SKM-1 treated with dmso at 0.1 percent for 144 hours (cell line): ENCODE data around the gene SLC6A6.
A peak's percentile ranks its signal among the peaks of the same experiment; 100 is the strongest.

Source experiments
- DNase-seq: peaks from one replicate; lab custom pipeline; 2025; ENCODE audit not compliant: unreplicated experiment; lab: John Stamatoyannopoulos, UW

The SLC6A6 gene

DNA sequence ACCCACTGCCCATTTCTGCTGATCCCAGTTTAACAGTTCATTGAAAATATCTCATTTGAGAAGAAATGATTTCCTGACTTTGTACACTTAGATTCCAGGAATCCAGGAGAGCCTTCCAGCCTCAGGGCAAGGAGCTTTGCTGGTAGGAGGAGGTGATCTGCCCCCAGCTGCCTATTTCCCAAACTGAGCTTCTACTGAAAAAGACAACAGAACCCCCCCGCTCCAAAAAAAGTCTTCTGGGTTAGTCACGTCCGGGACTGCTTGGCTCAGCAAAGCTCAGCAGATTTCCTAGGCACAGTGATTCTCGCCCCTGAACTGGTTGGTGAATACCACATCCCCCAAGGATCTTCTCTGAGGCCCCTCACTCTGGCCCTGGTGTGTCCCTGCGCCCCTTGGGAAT lies 13.1 kb downstream of the SLC6A6 start:
- DNase-seq, result no peak

DNA sequence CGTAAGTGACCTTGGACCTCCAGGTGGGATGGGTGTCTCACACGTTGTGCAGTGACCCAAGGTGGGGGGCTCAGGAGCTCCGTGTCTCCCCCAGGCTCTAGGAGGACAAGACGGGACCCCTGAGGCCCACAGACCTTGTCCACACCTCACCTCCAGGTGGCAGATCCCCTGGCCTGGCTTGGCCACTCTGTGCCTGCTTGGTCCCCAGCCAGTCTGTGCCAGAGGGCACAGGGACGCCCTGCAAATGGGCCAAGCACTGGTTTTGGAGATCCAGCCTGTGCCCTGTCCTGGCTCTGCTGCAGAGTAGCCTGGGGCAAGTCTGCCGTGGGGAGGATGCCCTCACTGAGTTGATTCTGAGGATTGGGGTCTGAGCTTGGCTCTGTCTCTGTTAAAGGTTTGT lies 14.0 kb downstream of the SLC6A6 start:
- no peak for DNase-seq

DNA sequence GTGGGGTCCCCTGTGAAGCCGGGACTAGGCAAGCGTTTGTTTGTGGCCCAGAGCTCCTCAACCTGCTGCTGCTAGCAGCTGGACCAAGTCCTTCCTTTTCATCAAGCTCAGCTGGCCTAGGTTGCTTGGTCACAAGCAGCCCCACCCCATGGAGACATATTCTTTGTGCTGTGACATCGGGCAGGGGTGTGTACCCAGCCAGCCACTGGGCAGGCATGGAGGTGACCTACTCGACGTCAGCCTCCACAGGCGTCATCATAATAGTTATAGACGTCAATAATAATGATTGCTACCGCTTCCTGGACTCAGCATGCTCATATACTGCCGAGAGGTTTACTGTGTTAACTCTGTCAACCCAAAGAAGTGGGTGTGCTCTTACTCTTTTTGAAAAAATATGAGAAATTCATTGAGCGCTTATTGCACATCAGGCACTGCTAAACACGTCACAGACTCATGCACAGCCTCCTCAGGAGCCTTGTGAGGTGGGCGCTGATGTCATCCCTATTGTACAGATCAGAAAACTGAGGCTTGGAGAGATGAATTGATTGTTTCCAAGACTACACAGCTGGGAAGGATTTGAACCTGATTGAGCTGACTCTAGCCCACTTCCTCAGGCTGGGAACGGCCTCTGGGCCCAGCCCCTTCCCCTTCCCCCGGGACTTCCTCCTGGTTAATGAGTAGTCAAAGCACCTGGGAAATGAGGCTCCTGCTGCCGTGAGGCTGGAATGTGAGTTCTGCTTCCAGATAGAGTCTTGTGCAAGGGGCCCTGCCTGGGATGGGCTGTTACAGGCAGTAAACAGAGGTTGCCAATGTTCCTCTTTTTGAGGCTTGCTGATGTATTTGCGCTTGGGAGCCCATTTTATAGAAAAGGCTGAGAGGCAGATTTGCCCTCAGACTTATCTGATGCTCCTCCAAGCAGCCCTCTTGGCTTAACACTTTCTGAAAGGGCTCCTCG lies 16.2 kb downstream of the SLC6A6 start:
- peak; percentile 80 for DNase-seq

DNA sequence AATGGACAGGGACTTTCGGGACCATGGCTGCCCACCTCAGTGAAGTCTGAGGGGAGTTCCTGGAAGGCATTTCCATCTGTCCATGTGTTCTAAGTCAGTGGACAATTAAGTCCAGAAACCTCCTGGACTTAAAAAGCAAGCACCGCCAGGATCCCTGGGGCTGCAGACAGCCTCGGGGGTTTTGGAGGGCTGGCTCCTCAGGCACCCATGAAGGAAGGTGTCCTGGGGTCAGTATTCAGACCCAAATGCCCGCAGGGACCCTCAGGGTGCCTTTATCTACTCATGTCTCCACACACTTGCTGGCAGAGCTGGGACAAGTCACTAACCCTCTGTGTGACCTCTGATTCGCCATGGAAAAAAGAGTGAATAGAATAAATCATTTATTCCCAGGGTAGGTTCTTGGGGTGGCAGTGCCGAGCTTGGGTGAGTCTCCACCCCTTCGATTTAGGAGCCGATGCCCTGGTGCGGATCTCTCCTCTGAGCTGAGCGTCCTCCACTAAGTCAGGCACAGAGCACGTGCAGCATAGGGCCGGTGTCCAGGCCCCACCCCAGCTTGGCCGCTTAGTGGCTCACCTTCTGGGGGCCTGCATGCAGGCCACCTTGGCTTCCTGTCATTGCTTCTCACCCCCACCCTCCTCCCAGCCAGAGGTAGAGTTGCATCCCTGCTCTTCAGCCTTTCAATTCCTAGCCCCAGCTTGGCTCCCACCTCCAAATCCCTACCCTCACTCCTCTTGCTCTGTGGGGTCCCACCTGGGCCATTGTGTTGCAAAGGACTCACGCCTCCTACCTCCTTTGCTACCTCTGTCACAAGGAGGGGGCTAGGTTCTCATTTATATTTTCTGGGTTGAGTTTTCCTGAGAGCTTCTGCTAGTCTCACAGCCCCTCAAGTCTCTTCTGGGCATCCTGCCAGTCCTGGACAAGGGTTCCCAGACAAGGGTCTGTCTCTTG lies 19.9 kb downstream of the SLC6A6 start:
- DNase-seq, result no peak

DNA sequence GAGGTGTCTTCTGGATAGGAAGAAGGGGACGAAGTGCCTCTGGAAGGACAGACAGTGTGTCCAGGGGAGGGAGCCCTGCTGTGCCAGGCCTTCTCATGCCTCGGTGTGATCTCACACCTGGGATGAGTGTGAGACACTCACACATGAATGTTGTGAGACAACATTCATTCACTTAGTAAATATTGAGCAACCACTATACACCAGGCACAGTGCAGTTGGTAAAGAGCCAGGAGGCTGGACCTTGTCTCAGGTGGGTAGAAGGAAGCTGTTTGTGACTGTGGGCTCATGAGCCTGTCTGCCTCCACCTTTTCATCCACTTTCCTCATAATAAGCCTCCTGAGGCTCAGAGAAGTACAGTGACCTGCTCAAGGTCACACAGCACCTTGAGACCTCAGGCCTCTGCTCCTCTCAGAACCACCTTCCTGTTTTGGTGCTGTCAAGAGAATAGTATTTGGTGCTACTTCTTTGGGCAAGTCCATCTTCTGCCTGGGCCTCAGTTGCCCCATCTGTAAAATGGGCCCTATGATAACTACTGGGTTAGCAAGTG lies 20.9 kb downstream of the SLC6A6 start:
- DNase-seq, result no peak

DNA sequence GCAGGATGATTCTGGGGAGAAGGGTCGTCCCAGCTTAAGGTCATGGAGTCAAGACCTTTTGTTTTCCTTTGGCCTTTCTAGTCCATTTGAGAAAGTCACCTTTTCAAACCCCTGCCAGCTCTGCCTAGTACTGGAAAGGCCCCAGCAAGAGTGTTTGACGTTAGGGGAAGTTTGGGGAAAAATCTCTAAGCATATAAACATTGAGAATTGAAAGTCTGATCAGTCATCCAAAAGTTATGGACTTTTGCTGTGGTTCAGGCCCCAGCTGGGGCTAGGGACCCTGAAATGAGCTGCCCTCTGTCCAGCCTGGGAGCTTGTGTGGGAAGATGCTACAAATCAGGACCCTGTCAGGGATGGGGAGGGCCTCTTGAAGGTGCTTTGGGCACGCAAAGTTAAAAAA lies 21.6 kb downstream of the SLC6A6 start:
- DNase-seq, result no peak

DNA sequence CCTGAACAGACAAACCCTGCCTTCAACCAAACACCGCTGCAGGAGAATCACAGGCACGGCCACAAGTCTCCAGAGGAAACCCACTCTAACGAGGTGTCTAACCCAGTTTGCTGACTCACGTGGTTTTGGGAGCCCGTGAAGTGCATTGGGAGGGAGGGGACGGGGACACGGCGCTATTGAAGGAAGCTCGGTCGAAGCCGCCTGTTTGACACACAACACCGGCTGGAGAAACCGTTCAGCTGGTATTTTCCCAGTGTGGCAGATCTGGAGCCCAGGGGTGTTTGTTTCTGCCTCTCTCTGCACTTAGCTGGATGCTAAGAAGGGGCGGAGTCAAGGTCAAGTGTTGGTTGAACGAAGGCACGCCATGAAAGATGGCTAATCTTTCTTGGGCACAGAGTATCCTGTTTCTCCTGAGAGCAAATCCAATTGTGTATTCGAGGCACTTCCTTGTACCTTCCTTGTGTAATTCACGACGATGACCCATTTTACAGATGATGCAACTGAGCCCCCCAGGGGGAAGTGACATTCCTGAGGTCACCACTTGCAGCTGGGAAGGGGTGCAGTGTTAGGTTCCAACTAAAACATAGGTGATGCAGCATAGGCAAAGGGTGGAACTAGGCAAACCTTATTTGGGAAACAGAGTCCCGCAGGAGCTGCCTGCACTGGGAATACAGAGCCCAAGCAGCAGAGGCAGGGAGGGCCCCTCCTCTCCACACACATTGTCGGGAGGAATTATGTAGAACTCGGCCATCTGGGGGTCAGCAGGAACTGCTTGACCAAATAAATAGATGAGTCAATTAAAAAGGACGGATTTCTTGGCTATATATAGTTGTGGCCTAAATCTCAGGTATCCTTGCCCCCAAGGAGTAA lies 22.5 kb downstream of the SLC6A6 start:
- DNase-seq, result no peak

DNA sequence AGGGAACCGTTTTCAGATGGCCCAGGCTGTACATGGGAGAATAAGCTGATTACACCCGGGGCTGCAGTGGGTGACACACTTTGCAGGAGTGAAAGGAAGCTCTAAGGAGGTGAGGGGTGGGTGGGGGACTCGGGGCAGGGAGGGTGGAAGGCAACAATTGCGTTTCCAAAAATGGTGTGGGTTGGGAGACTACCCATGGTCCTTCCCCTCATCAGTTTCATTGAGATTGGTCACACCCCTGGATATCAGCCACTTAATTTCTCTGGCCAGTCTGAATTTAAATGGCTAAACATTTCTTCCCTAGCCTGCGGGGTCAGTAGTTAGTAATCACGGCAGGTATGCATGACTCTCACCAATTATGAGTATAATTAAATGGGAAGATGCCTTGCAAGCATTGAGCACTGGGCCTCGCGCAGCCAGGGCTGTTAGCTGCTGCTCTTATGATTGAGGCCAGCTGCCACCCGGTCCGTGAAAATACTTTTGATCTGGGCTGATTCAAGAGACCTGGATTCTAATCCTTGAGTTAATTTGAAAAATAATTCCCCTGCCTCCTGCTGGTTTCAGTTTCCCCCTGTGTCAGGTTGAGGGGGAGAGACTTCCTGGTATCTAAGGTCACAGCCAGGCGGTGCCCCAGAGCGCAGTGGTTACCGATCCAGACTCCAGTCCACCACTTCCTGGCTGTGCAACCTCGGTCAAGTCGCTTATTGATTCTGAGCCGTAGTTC lies 23.3 kb downstream of the SLC6A6 start:
- DNase-seq, result peak; percentile 78

DNA sequence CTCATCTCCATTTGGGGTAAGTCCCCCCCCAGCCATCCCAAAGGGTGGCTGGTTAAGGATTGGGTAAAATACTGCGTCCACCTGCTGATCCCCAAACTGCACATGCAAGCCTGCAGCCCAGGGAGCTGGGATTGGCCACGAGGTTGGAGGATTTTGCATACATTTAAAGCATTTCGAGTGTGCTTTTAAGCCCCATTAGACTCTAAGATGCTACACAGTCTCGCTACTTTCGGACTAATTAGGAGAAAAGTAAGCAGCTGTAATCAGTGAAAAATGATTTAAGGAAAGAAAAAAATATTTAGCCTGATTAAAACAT lies 23.9 kb downstream of the SLC6A6 start:
- no peak for DNase-seq

DNA sequence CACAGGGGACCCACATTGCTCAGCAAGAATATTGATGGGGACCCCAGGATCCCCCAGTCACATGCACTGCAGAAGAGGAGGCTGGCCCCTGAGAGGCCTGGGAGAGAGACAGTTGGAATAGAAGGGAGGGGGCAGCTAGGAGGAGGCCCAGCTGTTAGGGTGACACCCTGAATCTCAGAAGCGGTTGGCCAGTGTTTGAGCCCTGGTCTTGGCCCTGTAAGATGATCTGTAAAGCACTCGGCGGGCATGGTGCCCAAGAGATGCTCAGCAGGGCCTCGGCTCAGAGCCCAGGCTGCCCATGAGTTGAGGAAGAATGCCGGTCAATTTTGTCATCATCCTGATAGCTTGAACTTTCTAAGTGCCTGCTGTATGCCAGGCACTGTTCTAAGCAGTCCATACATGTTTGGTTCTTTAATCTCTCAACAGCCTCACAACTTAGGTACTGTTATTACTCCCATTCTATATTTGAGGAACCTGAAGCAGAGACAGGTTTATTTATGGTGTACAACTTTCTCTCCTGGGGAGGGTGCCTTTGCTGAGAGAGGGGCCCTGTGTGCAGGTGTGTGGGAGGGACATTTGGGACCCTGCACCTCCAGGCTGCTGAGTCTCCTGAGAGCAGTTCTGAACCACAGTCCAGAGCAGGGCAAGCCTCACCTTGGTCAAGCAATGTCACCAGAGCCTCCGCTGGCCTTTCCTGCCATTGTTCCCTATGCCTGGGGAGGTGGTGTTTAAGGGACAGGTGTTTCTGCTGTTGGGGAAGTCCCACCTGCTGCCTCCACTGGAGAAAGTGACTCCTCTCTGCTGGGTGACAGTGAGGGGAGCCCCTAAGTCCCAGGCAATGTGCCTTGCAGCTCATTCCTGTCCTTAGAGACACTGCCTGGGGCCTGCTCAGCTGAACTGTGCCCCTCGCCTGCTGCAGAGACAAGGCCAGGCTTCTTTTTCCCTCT lies 26.0 kb downstream of the SLC6A6 start:
- DNase-seq, result no peak

DNA sequence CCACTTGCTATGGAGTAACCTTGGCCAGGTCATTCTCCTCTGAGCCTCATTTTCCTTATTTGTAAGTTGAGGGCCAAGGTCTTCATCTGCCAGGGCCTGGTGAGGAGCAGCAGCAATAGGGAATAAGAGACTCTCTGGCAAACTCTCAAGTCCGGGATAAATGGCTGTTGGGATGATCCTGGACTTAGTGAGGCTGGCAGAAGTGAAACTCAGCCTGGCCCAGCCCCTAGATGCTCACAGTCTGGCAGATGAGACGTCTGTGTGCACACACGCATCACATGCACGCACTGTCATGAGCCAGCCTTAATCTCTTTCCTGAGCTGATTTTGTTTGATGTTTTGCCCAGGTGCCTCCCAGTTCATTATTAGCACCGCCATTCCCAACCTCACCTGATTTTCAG lies 26.8 kb downstream of the SLC6A6 start:
- no peak for DNase-seq

DNA sequence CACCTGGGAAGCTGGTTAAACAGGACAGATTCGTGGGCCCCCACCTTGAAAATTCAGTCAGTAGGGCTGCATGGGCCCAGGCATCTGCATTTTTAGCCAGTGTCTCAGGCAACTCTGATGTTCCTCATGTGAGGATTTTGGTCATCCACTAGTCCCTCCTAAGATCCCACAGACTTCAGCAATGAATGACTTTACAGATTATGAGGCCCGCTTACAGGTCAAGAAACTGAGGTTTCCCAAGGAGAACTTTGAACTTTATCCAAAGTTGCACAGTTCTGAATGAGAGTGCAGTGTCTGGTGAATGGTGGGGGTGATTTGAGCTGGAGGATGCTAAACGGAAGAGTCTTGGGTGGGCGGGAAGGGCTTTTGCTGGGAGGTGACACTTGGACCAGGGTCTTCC lies 27.2 kb downstream of the SLC6A6 start:
- no peak for DNase-seq

DNA sequence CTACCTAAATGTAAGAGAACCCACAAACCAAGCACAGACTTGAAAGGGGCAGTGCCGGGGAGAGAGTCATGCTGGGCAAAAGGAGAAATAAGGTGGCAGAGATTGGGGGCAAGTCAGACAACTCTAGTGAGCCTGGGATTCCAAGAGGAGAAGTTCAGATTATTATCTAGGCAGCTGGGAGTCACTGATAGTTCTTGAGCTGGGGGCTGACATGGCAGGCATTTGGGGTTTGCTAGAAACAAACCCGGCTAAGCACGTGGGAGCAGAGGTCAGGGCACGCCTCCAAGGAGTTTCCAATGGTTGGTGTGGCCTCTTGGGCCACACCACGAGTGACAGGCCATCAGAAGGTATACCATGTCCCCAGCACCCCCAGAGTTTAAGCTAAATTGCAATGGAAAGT lies 27.6 kb downstream of the SLC6A6 start:
- DNase-seq, result no peak

DNA sequence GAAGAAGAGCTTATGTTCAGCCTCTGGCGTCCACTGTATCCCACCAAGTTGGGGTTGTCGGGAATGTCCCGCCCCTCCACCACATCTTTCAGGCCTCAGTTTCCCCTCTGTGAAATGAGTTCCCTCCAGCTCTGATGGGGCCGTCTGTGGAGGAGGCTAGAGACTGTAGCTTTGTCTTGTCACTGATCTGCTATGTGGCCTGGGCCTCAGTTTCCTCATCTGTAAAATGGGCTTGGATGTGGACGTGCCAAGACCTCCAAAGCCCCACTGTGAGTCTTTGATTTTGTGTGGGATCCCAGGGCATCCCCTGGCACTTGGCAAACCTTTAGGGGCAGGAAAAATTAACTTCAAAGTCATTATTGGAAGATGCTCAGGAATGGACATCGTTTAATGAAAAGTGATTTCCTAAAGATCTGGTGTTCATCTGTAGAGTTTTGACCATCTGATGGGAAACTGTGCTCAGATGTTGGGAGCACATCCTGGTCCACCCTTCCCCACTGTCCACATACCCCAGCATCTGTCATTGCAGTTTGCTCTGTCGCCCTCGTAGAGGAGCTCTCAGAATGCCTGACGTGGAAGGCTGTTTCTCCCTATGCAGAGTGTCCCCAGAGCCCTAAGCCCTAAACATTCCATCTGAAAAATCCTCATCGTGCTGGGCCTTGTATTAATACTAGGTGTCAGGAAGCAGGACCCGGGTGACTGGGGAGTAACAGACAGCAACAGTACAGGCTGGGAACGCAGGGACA lies 28.5 kb downstream of the SLC6A6 start:
- DNase-seq, result no peak

DNA sequence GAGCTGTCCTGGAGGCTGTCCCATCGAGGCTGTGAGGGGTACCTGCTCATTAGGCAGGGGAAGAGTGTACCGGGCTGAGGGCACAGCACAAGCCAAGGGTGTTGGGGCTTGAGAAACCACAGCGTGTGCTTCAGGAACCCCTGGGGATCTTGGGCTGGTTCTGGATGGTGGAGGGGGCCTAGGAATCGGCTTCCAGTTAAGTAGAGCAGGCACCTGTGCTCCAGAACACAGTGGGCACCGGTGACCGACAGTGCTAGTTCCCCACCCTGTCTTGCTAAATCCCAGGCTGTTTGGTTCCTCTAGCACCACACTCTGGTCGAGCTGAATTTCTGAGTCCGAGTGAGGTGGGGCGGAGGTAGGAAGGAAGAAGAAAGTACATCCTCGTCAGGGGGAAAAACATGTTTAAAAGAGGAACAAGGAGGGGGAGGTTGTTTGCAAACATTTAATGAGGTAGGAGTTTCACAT lies 29.1 kb downstream of the SLC6A6 start:
- peak; percentile 85 for DNase-seq

DNA sequence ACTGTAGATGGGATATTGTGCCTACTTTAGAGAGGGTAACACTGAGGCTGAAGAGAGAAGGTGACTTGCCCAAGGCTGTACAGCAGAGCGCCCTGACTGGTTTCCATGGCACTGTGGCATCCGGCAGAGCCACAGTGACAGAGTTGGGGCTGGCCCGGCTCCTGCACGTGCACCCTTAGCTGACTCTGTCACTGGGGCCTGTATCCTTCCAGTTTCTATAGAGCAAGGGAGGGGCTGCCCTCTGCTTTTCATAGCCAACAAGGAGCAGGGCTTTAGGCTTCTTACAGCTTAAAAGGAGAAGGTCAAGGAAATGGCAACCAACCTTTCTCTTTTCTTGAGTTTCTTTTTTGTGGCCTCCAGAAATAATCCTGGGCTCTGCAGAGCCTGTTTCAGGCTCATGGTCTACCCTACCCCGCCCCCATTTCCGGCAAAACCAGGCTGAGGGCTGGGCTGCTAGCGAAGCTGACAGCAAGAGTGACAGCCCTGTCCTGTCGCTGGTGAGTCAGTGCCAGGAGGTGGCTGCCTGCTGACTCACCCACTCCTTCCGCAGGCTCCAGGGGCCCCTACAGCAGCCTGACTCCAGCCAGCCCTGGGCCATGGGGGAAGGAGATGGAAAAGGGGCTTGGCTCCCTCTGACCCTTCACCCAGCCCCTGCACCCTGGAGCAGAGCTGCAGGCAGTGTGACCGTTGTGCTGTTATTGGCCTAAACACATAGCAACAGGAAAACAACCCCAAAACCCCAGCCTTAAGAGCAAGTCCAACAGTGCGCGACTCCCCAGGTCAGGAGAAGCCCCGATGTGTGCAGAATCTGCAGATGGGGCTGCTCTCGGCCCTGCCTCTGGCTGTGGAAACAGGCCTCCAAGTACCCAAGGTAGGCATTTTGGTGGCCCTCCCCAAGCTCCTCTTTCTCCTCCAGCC lies 29.8 kb downstream of the SLC6A6 start:
- peak; percentile 87 for DNase-seq

DNA sequence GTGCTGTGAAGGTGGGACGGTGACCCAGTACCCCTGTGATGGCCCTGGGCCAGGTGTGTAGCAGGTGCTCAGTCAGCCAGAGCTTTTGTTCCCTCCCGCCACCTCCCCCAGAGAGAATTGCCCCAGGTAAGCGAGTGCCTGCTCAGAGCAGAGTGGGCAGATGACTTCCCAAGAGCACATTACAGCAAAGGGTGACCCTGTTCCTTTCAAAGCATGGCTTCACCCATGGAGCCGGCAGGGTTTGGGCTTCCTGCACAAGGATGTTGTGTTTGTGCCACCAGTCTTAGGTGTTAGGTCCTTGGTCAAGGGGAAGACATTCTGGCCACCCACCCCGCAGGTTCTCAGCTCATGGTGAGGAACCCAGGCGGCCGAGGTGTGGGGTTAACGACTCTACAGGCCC lies 30.7 kb downstream of the SLC6A6 start:
- no peak for DNase-seq
